ENCODE data around the gene KCNIP4. TPM values are rescaled to one million over a fixed set of nuclear protein-coding genes. Genes with fewer than 3 reads are reported as not detected.

KCNIP4 gene
- total RNA-seq, 1 donor from 2014 or later = 0.59 TPM

- DNase-seq (ENCODE audit: low read depth) (no peak), FAIRE-seq (no peak)
- H3K27ac Mint-ChIP-seq (ENCODE audit: unreplicated experiment) = no peak overlapping the region
- H3K27me3 ChIP-seq (ENCODE audit: insufficient read depth, low read length) = no peaks in the 10 kb centered on the region
- no peak overlapping the region for H3K4me3 ChIP-seq (ENCODE audit: insufficient read depth, low read depth, low read length)
- H3K27ac ChIP-seq (ENCODE audit: low read depth, low read length) = no peak overlapping the region
- H3K4me2 ChIP-seq (ENCODE audit: low read length) = no peak overlapping the region
- H2AFZ ChIP-seq (ENCODE audit: low read depth, low read length) = no peak overlapping the region
- no peaks in the 10 kb centered on the region for H4K20me1 ChIP-seq (ENCODE audit: insufficient read depth, low read length)
- H3K4me3 Mint-ChIP-seq (ENCODE audit: unreplicated experiment) = no peak overlapping the region
- peaks cover 14% of the 10 kb centered on the region for H3K4me1 Mint-ChIP-seq (ENCODE audit: low read depth, unreplicated experiment)
- H3K4me1 ChIP-seq (ENCODE audit: insufficient read depth, low read length) = no peaks in the 10 kb centered on the region
- H3K9me3 ChIP-seq (ENCODE audit: insufficient read depth, low read depth, low read length) = no peaks in the 10 kb centered on the region
- H3K36me3 Mint-ChIP-seq (ENCODE audit: low read depth, unreplicated experiment) = no peaks in the 10 kb centered on the region
- H3K9ac ChIP-seq (ENCODE audit: low read length) = no peak overlapping the region
- TF ChIP-seq EZH2 (IDR thresholded peaks at IDR 0.05; ENCODE audit: insufficient read depth, low read length) = no peak
- TF ChIP-seq, protein P1, sequence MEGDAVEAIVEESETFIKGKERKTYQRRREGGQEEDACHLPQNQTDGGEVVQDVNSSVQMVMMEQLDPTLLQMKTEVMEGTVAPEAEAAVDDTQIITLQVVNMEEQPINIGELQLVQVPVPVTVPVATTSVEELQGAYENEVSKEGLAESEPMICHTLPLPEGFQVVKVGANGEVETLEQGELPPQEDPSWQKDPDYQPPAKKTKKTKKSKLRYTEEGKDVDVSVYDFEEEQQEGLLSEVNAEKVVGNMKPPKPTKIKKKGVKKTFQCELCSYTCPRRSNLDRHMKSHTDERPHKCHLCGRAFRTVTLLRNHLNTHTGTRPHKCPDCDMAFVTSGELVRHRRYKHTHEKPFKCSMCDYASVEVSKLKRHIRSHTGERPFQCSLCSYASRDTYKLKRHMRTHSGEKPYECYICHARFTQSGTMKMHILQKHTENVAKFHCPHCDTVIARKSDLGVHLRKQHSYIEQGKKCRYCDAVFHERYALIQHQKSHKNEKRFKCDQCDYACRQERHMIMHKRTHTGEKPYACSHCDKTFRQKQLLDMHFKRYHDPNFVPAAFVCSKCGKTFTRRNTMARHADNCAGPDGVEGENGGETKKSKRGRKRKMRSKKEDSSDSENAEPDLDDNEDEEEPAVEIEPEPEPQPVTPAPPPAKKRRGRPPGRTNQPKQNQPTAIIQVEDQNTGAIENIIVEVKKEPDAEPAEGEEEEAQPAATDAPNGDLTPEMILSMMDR (IDR thresholded peaks at IDR 0.05; ENCODE audit: insufficient read depth, low read depth, low read length) = no peak
- H3K79me2 ChIP-seq (ENCODE audit: insufficient read depth, low read length) = no peaks in the 10 kb centered on the region
- H3K36me3 ChIP-seq (ENCODE audit: insufficient read depth, low read length) = no peaks in the 10 kb centered on the region
- no peaks in the 10 kb centered on the region for H3K9me3 Mint-ChIP-seq (ENCODE audit: unreplicated experiment)
- H3K27me3 Mint-ChIP-seq (ENCODE audit: low read depth, unreplicated experiment) = no peaks in the 10 kb centered on the region
Measured at GRCh38 chr4:21744046-21744445, 204.5 kb downstream of the KCNIP4 start.

DNA sequence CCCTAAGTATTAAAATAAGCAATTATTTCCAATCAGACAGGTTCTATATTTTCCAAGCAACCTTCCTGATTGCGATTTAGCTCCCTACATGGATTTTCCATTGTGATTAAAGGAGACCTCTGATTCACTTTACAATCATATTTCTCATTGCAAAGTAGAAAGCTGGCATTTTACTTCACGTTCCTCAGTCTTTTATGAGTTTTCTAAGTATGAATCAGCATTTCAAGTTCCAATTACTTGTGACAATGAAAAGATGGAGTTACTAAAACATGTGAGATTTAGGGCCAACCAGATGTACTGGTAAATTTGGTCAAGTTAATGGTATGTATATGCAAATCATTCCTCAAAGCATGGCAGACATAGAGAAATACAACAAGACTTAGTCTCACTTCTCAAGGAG lies 206.2 kb downstream of the KCNIP4 start:
- no peak for DNase-seq (ENCODE audit: low read depth)
- H3K4me3 Mint-ChIP-seq (ENCODE audit: unreplicated experiment) = no peak overlapping the region

DNA sequence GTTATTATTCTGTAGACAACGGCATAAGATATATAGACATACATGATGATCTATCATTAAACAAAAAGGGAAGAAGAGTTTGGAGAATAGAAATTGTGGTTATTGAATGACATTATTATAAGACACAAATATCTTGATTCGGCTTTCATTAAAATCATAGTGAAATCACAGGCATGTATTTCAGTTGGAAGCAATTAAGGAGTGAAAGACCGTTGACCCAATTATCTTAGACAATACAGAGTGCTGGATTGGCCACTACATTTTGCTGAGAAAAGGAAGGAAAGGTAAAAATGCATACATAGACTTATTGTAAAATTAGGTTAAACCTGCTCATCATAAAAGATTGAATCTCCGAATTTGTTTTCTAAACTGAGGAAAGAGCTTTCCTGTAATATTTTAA lies 209.8 kb downstream of the KCNIP4 start:
- Histone ChIP-seq H3K9ac (ENCODE audit: low read length) (no peak overlapping the region), H3K4me3 (ENCODE audit: insufficient read depth, low read depth, low read length) (no peak overlapping the region), H3K9me3 (ENCODE audit: insufficient read depth, low read depth, low read length) (no peaks in the 10 kb centered on the region), H3K4me1 (ENCODE audit: insufficient read depth, low read length) (no peaks in the 10 kb centered on the region), H3K79me2 (ENCODE audit: insufficient read depth, low read length) (no peaks in the 10 kb centered on the region), H3K36me3 (ENCODE audit: insufficient read depth, low read length) (no peaks in the 10 kb centered on the region), H3K4me2 (ENCODE audit: low read length) (no peak overlapping the region), H3K27ac (ENCODE audit: low read depth, low read length) (no peak overlapping the region), H4K20me1 (ENCODE audit: insufficient read depth, low read length) (no peaks in the 10 kb centered on the region), H2AFZ (ENCODE audit: low read depth, low read length) (no peak overlapping the region), H3K27me3 (ENCODE audit: insufficient read depth, low read length) (no peaks in the 10 kb centered on the region)
- Mint-ChIP-seq H3K9me3 (ENCODE audit: unreplicated experiment) (no peaks in the 10 kb centered on the region), H3K27me3 (ENCODE audit: low read depth, unreplicated experiment) (no peaks in the 10 kb centered on the region), H3K4me1 (ENCODE audit: low read depth, unreplicated experiment) (peaks cover 2% of the 10 kb centered on the region), H3K36me3 (ENCODE audit: low read depth, unreplicated experiment) (no peaks in the 10 kb centered on the region), H3K4me3 (ENCODE audit: unreplicated experiment) (no peak overlapping the region), H3K27ac (ENCODE audit: unreplicated experiment) (no peak overlapping the region)
- TF ChIP-seq EZH2 (IDR thresholded peaks at IDR 0.05; ENCODE audit: insufficient read depth, low read length) = no peak
- TF ChIP-seq, protein P1 (IDR thresholded peaks at IDR 0.05; ENCODE audit: insufficient read depth, low read depth, low read length) = no peak
- no peak for DNase-seq (ENCODE audit: low read depth)
- no peak for FAIRE-seq

More for the DNA sequence above, 206.2 kb downstream of the KCNIP4 start:
- Mint-ChIP-seq H3K27me3 (ENCODE audit: low read depth, unreplicated experiment) (no peaks in the 10 kb centered on the region), H3K36me3 (ENCODE audit: low read depth, unreplicated experiment) (no peaks in the 10 kb centered on the region), H3K4me1 (ENCODE audit: low read depth, unreplicated experiment) (peaks cover 14% of the 10 kb centered on the region), H3K9me3 (ENCODE audit: unreplicated experiment) (no peaks in the 10 kb centered on the region), H3K27ac (ENCODE audit: unreplicated experiment) (no peak overlapping the region)
- Histone ChIP-seq H3K9me3 (ENCODE audit: insufficient read depth, low read depth, low read length) (no peaks in the 10 kb centered on the region), H3K4me3 (ENCODE audit: insufficient read depth, low read depth, low read length) (no peak overlapping the region), H4K20me1 (ENCODE audit: insufficient read depth, low read length) (no peaks in the 10 kb centered on the region), H2AFZ (ENCODE audit: low read depth, low read length) (no peak overlapping the region), H3K27ac (ENCODE audit: low read depth, low read length) (no peak overlapping the region), H3K79me2 (ENCODE audit: insufficient read depth, low read length) (no peaks in the 10 kb centered on the region), H3K4me1 (ENCODE audit: insufficient read depth, low read length) (no peaks in the 10 kb centered on the region), H3K27me3 (ENCODE audit: insufficient read depth, low read length) (no peaks in the 10 kb centered on the region), H3K4me2 (ENCODE audit: low read length) (no peak overlapping the region), H3K36me3 (ENCODE audit: insufficient read depth, low read length) (no peaks in the 10 kb centered on the region), H3K9ac (ENCODE audit: low read length) (no peak overlapping the region)
- no peak for FAIRE-seq
- TF ChIP-seq, protein P1 (IDR thresholded peaks at IDR 0.05; ENCODE audit: insufficient read depth, low read depth, low read length) = no peak
- no peak for TF ChIP-seq EZH2 (IDR thresholded peaks at IDR 0.05; ENCODE audit: insufficient read depth, low read length)
